ENCODE data around the gene TP63. TPM values are rescaled to one million over a fixed set of nuclear protein-coding genes. Genes with fewer than 3 reads are reported as not detected.
A peak's percentile ranks its signal among the peaks of the same experiment; 100 is the strongest.

The TP63 gene
- polyA plus RNA-seq, 6 donors from 2014 or later = 0.10 to 0.71 (median 0.21) TPM; not detected in 3

- no peak for DNase-seq
- peaks cover 0 to 8% (median 4%) of the 10 kb centered on the region in 7 donors for H3K9me3 Mint-ChIP-seq
- H3K27me3 Mint-ChIP-seq = no peaks in the 10 kb centered on the region
- no peak overlapping the region for H3K4me3 Mint-ChIP-seq
- H3K4me1 Mint-ChIP-seq = no peaks in the 10 kb centered on the region
- no peak for ATAC-seq (ENCODE audit: low read depth in 2 of 2)
- H3K27ac Mint-ChIP-seq = no peak overlapping the region
- H3K36me3 Mint-ChIP-seq = no peaks in the 10 kb centered on the region
Measured at GRCh38 chr3:189677667-189678066, 46.5 kb downstream of the TP63 start.

DNA sequence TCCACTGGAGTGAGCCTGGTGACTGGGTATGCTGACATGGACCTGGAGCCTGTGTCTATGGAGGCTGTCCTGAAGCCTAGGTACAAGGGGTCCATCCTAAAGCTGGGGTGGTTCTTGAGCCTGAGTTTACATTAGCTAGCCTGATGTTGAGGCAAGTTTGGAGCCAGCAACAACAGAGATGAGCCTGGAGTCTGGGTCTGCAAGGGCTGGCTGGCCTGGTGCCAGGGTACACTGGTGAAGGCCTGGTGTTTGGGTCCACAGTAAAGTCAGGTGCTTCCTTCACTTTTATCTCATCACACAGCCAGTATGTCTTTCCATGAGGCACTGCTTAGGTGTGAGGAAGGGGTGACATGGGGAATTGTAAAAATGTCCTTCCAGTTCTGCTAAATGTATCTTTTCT is 49.5 kb downstream of the TP63 start:
- Mint-ChIP-seq H3K27me3 (no peaks in the 10 kb centered on the region), H3K4me3 (no peak overlapping the region), H3K9me3 (peaks cover 0 to 8% (median 4%) of the 10 kb centered on the region in 7 donors), H3K27ac (no peak overlapping the region), H3K36me3 (no peaks in the 10 kb centered on the region), H3K4me1 (no peaks in the 10 kb centered on the region)
- DNase-seq = no peak
- ATAC-seq (ENCODE audit: low read depth in 2 of 2) = no peak

- Mint-ChIP-seq H3K4me3 (no peak overlapping the region), H3K27me3 (no peaks in the 10 kb centered on the region), H3K9me3 (peaks cover 0 to 5% (median 0%) of the 10 kb centered on the region in 7 donors), H3K4me1 (no peaks in the 10 kb centered on the region), H3K36me3 (no peaks in the 10 kb centered on the region), H3K27ac (no peak overlapping the region)
- ATAC-seq (ENCODE audit: low read depth in 2 of 2) (no peak), DNase-seq (no peak)
Measured at GRCh38 chr3:189683546-189684255, 52.5 kb downstream of the TP63 start.

DNA sequence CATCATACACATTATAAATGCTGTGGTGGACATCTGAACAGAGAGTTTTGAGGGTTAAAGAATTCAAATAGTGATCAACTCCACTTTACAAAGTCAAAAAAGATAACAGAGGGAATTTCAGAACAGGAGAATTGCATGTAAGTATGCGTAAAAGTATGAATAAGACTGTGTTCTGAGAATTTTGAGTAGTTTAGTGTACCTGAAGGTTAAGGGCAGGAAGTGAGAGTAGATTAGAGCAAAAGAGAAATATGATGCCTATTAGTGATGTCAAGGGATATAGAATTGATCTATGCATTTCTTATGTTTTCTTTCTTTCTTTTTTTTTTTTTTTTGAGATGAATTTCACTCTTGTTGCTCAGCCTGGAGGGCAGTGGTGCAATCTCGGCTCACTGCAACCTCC is 53.1 kb downstream of the TP63 start:
- Mint-ChIP-seq H3K4me1 (no peaks in the 10 kb centered on the region), H3K36me3 (no peaks in the 10 kb centered on the region), H3K9me3 (peaks cover 0 to 5% (median 0%) of the 10 kb centered on the region in 7 donors), H3K27me3 (no peaks in the 10 kb centered on the region), H3K4me3 (no peak overlapping the region), H3K27ac (no peak overlapping the region)
- DNase-seq (no peak), ATAC-seq (ENCODE audit: low read depth in 2 of 2) (no peak)

- ATAC-seq (ENCODE audit: low read depth in 2 of 2) (no peak), DNase-seq (no peak)
- Mint-ChIP-seq H3K36me3 (no peaks in the 10 kb centered on the region), H3K4me1 (no peaks in the 10 kb centered on the region), H3K9me3 (peaks cover 0 to 5% (median 2%) of the 10 kb centered on the region in 7 donors), H3K27ac (no peak overlapping the region), H3K27me3 (no peaks in the 10 kb centered on the region), H3K4me3 (no peak overlapping the region)
Measured at GRCh38 chr3:189685291-189685690, 54.1 kb downstream of the TP63 start.

DNA sequence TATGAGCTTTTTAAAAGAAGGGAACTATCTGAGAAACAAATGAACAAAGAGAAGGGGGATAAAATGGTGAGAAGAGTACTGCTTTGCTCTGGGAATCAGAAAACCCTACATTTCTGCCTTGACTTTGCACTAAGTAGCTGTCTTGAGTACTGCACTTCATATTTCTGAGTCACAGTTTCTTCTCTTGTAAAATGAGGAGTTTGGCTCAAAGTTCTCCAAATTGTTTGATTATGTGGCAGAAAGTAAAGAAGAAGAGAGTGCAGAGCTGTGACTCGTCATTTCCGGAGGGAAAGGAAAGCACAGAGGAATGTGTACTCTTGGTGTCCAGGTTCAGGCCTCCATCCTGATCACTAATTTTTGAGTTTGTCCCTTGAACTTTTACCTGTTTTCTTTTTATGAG is 54.7 kb downstream of the TP63 start:
- Mint-ChIP-seq H3K4me1 (no peaks in the 10 kb centered on the region), H3K27me3 (no peaks in the 10 kb centered on the region), H3K36me3 (no peaks in the 10 kb centered on the region), H3K4me3 (no peak overlapping the region), H3K9me3 (peaks cover 0 to 10% (median 2%) of the 10 kb centered on the region in 7 donors), H3K27ac (no peak overlapping the region)
- DNase-seq (no peak), ATAC-seq (ENCODE audit: low read depth in 2 of 2) (no peak)

GRCh38 chr3:189687475-189687874 is 56.3 kb downstream of the TP63 start:
- DNase-seq (no peak), ATAC-seq (ENCODE audit: low read depth in 2 of 2) (no peak)
- H3K4me1 Mint-ChIP-seq = no peaks in the 10 kb centered on the region
- H3K27ac Mint-ChIP-seq = no peak overlapping the region
- H3K9me3 Mint-ChIP-seq = peaks cover 0 to 10% (median 0%) of the 10 kb centered on the region in 7 donors
- H3K36me3 Mint-ChIP-seq = no peaks in the 10 kb centered on the region
- no peaks in the 10 kb centered on the region for H3K27me3 Mint-ChIP-seq
- no peak overlapping the region for H3K4me3 Mint-ChIP-seq

- Mint-ChIP-seq H3K27ac (no peak overlapping the region), H3K4me1 (no peaks in the 10 kb centered on the region), H3K9me3 (peaks cover 0 to 10% (median 0%) of the 10 kb centered on the region in 7 donors), H3K36me3 (no peaks in the 10 kb centered on the region), H3K4me3 (no peak overlapping the region), H3K27me3 (no peaks in the 10 kb centered on the region)
- DNase-seq = no peak
- ATAC-seq (ENCODE audit: low read depth in 2 of 2) = no peak
Measured at GRCh38 chr3:189688262-189688661, 57.1 kb downstream of the TP63 start.

- Mint-ChIP-seq H3K27ac (peak overlapping the region in 1 of 6 donors; percentile 18), H3K4me3 (no peak overlapping the region), H3K4me1 (no peaks in the 10 kb centered on the region), H3K36me3 (no peaks in the 10 kb centered on the region), H3K9me3 (peaks cover 0 to 10% (median 0%) of the 10 kb centered on the region in 7 donors), H3K27me3 (no peaks in the 10 kb centered on the region)
- no peak for DNase-seq
- ATAC-seq (ENCODE audit: low read depth in 2 of 2) = no peak
Measured at GRCh38 chr3:189689625-189690024, 58.4 kb downstream of the TP63 start.

DNA sequence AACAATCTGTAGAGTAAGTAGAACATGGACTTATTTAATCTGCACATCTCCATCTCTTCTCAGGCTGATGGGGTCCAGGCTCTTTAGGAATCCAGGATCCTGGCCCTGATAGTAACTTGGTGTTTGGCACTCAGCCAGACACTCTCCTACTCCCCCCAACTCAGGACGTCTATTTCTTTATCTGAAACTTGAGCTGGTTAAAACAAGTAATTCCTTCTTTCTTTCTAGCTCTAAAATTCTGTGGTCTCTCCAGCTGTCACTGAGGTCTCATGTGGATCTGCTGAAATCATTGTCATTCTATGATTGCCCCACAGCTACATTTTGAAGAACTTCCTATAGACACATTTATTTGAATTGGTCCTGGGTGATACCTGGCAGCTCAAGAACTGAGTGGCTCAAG is 59.0 kb downstream of the TP63 start:
- H3K9me3 Mint-ChIP-seq = peaks cover 0 to 10% (median 0%) of the 10 kb centered on the region in 7 donors
- no peaks in the 10 kb centered on the region for H3K4me1 Mint-ChIP-seq
- no peaks in the 10 kb centered on the region for H3K27me3 Mint-ChIP-seq
- DNase-seq = no peak
- no peak for ATAC-seq (ENCODE audit: low read depth in 2 of 2)
- no peak overlapping the region for H3K27ac Mint-ChIP-seq
- H3K36me3 Mint-ChIP-seq = no peaks in the 10 kb centered on the region
- H3K4me3 Mint-ChIP-seq = no peak overlapping the region

GRCh38 chr3:189690672-189691071 is 59.5 kb downstream of the TP63 start:
- no peaks in the 10 kb centered on the region for H3K4me1 Mint-ChIP-seq
- H3K27me3 Mint-ChIP-seq = no peaks in the 10 kb centered on the region
- ATAC-seq (ENCODE audit: low read depth in 2 of 2) (no peak), DNase-seq (no peak)
- peaks cover 0 to 10% (median 0%) of the 10 kb centered on the region in 7 donors for H3K9me3 Mint-ChIP-seq
- H3K4me3 Mint-ChIP-seq = no peak overlapping the region
- no peaks in the 10 kb centered on the region for H3K36me3 Mint-ChIP-seq
- H3K27ac Mint-ChIP-seq = no peak overlapping the region

DNA sequence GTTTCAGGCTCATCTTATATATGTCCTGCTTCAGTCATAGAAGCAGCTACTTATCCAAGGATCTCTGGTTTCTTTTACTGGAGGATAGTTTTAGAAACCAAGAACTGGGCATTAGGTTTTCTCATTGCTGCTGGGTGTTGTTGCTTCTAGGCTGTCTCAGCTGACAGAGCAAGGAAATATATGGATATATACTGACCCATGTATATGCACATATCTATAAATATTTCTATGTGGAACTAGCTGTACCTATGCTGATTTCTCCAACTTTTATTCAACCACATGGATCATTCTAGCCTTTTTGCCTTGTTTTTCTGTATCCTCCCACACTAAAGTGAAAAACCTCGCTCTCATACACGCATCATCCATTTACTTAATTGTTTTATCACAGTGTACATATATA is 64.2 kb downstream of the TP63 start:
- ATAC-seq (ENCODE audit: low read depth in 2 of 2) (no peak), DNase-seq (no peak)
- Mint-ChIP-seq H3K27ac (no peak overlapping the region), H3K9me3 (peaks cover 0 to 4% (median 0%) of the 10 kb centered on the region in 7 donors), H3K36me3 (no peaks in the 10 kb centered on the region), H3K4me3 (no peak overlapping the region), H3K27me3 (no peaks in the 10 kb centered on the region), H3K4me1 (no peaks in the 10 kb centered on the region)

- Mint-ChIP-seq H3K27me3 (no peaks in the 10 kb centered on the region), H3K9me3 (peaks cover 0 to 3% (median 0%) of the 10 kb centered on the region in 7 donors), H3K36me3 (no peaks in the 10 kb centered on the region), H3K4me1 (no peaks in the 10 kb centered on the region), H3K27ac (no peak overlapping the region), H3K4me3 (no peak overlapping the region)
- DNase-seq = no peak
- ATAC-seq (ENCODE audit: low read depth in 2 of 2) = no peak
Measured at GRCh38 chr3:189698811-189699210, 67.6 kb downstream of the TP63 start.

GRCh38 chr3:189699885-189700284 is 68.7 kb downstream of the TP63 start:
- H3K9me3 Mint-ChIP-seq = peaks cover 0 to 3% (median 0%) of the 10 kb centered on the region in 7 donors
- no peak overlapping the region for H3K27ac Mint-ChIP-seq
- DNase-seq = no peak
- H3K4me1 Mint-ChIP-seq = no peaks in the 10 kb centered on the region
- H3K36me3 Mint-ChIP-seq = no peaks in the 10 kb centered on the region
- no peaks in the 10 kb centered on the region for H3K27me3 Mint-ChIP-seq
- no peak for ATAC-seq (ENCODE audit: low read depth in 2 of 2)
- no peak overlapping the region for H3K4me3 Mint-ChIP-seq
